NB4 (cell line): ENCODE data around the gene RANBP10.

Source experiments
- MAX ChIP-seq: IDR thresholded peaks from 2 replicates; pipeline ENCODE4 v1.6.1; 2011; ENCODE audit warnings: low read depth, low read length
- MYC ChIP-seq: IDR thresholded peaks from 2 replicates; pipeline ENCODE4 v1.6.1; 2011; ENCODE audit warnings: low read depth, low read length
- POLR2A ChIP-seq: IDR thresholded peaks from 2 replicates; pipeline ENCODE4 v1.6.1; 2011; ENCODE audit warnings: mild to moderate bottlenecking; ENCODE audit not compliant: insufficient read length; ENCODE audit errors: extremely low read depth
- TF ChIP-seq, protein P1 (sequence below): IDR thresholded peaks from one replicate; pipeline ENCODE4 v1.5.1; 2012; ENCODE audit warnings: low read depth, low read length

DNA sequence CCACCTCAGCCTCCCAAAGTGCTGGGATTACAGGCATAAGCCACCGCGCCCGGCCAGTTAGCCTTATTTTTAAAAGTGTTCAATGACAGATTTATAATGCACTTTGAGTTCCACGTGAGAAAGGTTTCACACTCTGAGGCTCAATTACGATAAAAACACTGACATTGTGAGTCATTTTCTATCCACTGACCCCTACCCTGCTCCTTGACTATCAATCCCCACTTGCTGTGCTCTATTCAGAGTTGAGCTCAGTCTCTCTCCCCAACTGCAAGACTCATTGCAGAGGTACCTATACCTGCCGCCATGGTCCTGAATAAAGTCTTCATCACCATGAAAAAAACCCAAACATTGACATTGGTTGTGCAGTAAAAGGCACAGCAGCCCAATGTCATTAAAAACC lies 95.8 kb downstream of the RANBP10 start:
- TF ChIP-seq, protein P1, sequence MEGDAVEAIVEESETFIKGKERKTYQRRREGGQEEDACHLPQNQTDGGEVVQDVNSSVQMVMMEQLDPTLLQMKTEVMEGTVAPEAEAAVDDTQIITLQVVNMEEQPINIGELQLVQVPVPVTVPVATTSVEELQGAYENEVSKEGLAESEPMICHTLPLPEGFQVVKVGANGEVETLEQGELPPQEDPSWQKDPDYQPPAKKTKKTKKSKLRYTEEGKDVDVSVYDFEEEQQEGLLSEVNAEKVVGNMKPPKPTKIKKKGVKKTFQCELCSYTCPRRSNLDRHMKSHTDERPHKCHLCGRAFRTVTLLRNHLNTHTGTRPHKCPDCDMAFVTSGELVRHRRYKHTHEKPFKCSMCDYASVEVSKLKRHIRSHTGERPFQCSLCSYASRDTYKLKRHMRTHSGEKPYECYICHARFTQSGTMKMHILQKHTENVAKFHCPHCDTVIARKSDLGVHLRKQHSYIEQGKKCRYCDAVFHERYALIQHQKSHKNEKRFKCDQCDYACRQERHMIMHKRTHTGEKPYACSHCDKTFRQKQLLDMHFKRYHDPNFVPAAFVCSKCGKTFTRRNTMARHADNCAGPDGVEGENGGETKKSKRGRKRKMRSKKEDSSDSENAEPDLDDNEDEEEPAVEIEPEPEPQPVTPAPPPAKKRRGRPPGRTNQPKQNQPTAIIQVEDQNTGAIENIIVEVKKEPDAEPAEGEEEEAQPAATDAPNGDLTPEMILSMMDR = no peak
- no peak for TF ChIP-seq POLR2A
- no peak for TF ChIP-seq MYC
- no peak for TF ChIP-seq MAX
